ENCODE data around the gene LENEP.

LENEP gene

GRCh38 chr1:154957091-154957657 is 36.2 kb upstream of the LENEP start:
- Histone ChIP-seq H4K8ac (ENCODE audit: low read depth, low read length) (no peak overlapping the region), H3K4me3 (ENCODE audit: low read length in 2 of 2) (no peak overlapping the region), H3K4me1 (ENCODE audit: control insufficient read depth in 2 of 2, insufficient read depth in 1 of 2, low read depth in 1 of 2, low read length in 2 of 2) (peaks cover 32 to 35% of the 10 kb centered on the region in 2 donors), H2BK5ac (ENCODE audit: low read length) (peak overlapping the region; percentile 26), H3K79me1 (ENCODE audit: low read depth, low read length) (peaks cover 12% of the 10 kb centered on the region), H2AFZ (ENCODE audit: low read length) (no peak overlapping the region), H3K9me3 (replicated peaks in 1 of 2; ENCODE audit: control insufficient read depth in 2 of 2, insufficient read depth in 1 of 2, low read depth in 1 of 2, low read length in 2 of 2) (no peaks in the 10 kb centered on the region), H3K36me3 (replicated peaks in 1 of 2; ENCODE audit: control insufficient read depth in 2 of 2, insufficient read depth in 2 of 2, low read length in 2 of 2) (peaks cover 15 to 33% of the 10 kb centered on the region in 2 donors), H4K91ac (ENCODE audit: low read depth, low read length, poor library complexity) (no peak overlapping the region), H2BK12ac (ENCODE audit: low read length) (no peak overlapping the region), H3K27ac (replicated peaks; ENCODE audit: low read length) (peak overlapping the region; percentile 85), H2BK15ac (ENCODE audit: low read length) (peak overlapping the region; percentile 50), H3K23ac (ENCODE audit: low read depth, low read length, poor library complexity) (no peak overlapping the region), H2AK5ac (ENCODE audit: low read depth, low read length) (no peak overlapping the region), H2BK120ac (ENCODE audit: low read depth, low read length) (no peak overlapping the region), H3K14ac (ENCODE audit: low read length) (no peak overlapping the region), H3K27me3 (ENCODE audit: control insufficient read depth in 3 of 3, insufficient read depth in 3 of 3, low read depth in 1 of 3, low read length in 3 of 3) (no peaks in the 10 kb centered on the region), H3K4ac (ENCODE audit: low read length) (no peak overlapping the region), H3K9ac (ENCODE audit: low read depth, low read length, poor library complexity) (no peak overlapping the region), H3K4me2 (ENCODE audit: insufficient read depth, low read length, poor library complexity, severe bottlenecking) (no peak overlapping the region), H3K18ac (ENCODE audit: low read length) (no peak overlapping the region)
- DNase-seq (ENCODE audit: low spot score): no peak
- WGBS, 2 donors (ENCODE audit: extremely low coverage in 2 of 2, insufficient read length in 2 of 2, insufficient replicate concordance in 1 of 2): no CpG with 5 or more reads among the region's 9 CpGs

- Histone ChIP-seq H4K91ac (ENCODE audit: low read depth, low read length, poor library complexity) (no peak overlapping the region), H2AK5ac (ENCODE audit: low read depth, low read length) (no peak overlapping the region), H2AFZ (ENCODE audit: low read length) (no peak overlapping the region), H3K23ac (ENCODE audit: low read depth, low read length, poor library complexity) (no peak overlapping the region), H3K4me2 (ENCODE audit: insufficient read depth, low read length, poor library complexity, severe bottlenecking) (no peak overlapping the region), H3K4ac (ENCODE audit: low read length) (no peak overlapping the region), H3K4me3 (ENCODE audit: low read length in 2 of 2) (no peak overlapping the region), H3K27me3 (ENCODE audit: control insufficient read depth in 3 of 3, insufficient read depth in 3 of 3, low read depth in 1 of 3, low read length in 3 of 3) (no peaks in the 10 kb centered on the region), H3K9me3 (replicated peaks in 1 of 2; ENCODE audit: control insufficient read depth in 2 of 2, insufficient read depth in 1 of 2, low read depth in 1 of 2, low read length in 2 of 2) (no peaks in the 10 kb centered on the region), H3K36me3 (replicated peaks in 1 of 2; ENCODE audit: control insufficient read depth in 2 of 2, insufficient read depth in 2 of 2, low read length in 2 of 2) (peaks cover 15 to 41% of the 10 kb centered on the region in 2 donors), H3K4me1 (ENCODE audit: control insufficient read depth in 2 of 2, insufficient read depth in 1 of 2, low read depth in 1 of 2, low read length in 2 of 2) (peaks cover 32 to 38% of the 10 kb centered on the region in 2 donors), H3K18ac (ENCODE audit: low read length) (no peak overlapping the region), H3K9ac (ENCODE audit: low read depth, low read length, poor library complexity) (no peak overlapping the region), H4K8ac (ENCODE audit: low read depth, low read length) (no peak overlapping the region), H3K14ac (ENCODE audit: low read length) (no peak overlapping the region), H3K27ac (replicated peaks; ENCODE audit: low read length) (no peak overlapping the region), H2BK120ac (ENCODE audit: low read depth, low read length) (no peak overlapping the region), H2BK15ac (ENCODE audit: low read length) (no peak overlapping the region), H3K79me1 (ENCODE audit: low read depth, low read length) (peaks cover 12% of the 10 kb centered on the region), H2BK5ac (ENCODE audit: low read length) (no peak overlapping the region), H2BK12ac (ENCODE audit: low read length) (no peak overlapping the region)
- no CpG with 5 or more reads among the region's 2 CpGs for WGBS, 2 donors (ENCODE audit: extremely low coverage in 2 of 2, insufficient read length in 2 of 2, insufficient replicate concordance in 1 of 2)
- DNase-seq (ENCODE audit: low spot score): no peak
These were observed 35.4 kb upstream of the LENEP start for GRCh38 chr1:154958036-154958435.

GRCh38 chr1:154958681-154959425 is 34.5 kb upstream of the LENEP start:
- H4K8ac ChIP-seq (ENCODE audit: low read depth, low read length): no peak overlapping the region
- no peak overlapping the region for H4K91ac ChIP-seq (ENCODE audit: low read depth, low read length, poor library complexity)
- no peak overlapping the region for H2AFZ ChIP-seq (ENCODE audit: low read length)
- peaks cover 24 to 35% of the 10 kb centered on the region in 2 donors for H3K4me1 ChIP-seq (ENCODE audit: control insufficient read depth in 2 of 2, insufficient read depth in 1 of 2, low read depth in 1 of 2, low read length in 2 of 2)
- no peak overlapping the region for H3K18ac ChIP-seq (ENCODE audit: low read length)
- no peak overlapping the region for H3K4me3 ChIP-seq (ENCODE audit: low read length in 2 of 2)
- H3K14ac ChIP-seq (ENCODE audit: low read length): no peak overlapping the region
- H3K9me3 ChIP-seq (replicated peaks in 1 of 2; ENCODE audit: control insufficient read depth in 2 of 2, insufficient read depth in 1 of 2, low read depth in 1 of 2, low read length in 2 of 2): no peaks in the 10 kb centered on the region
- H3K36me3 ChIP-seq (replicated peaks in 1 of 2; ENCODE audit: control insufficient read depth in 2 of 2, insufficient read depth in 2 of 2, low read length in 2 of 2): peaks cover 18 to 49% of the 10 kb centered on the region in 2 donors
- no peaks in the 10 kb centered on the region for H3K27me3 ChIP-seq (ENCODE audit: control insufficient read depth in 3 of 3, insufficient read depth in 3 of 3, low read depth in 1 of 3, low read length in 3 of 3)
- no CpG with 5 or more reads among the region's 16 CpGs for WGBS, 2 donors (ENCODE audit: extremely low coverage in 2 of 2, insufficient read length in 2 of 2, insufficient replicate concordance in 1 of 2)
- peaks cover 7% of the 10 kb centered on the region for H3K79me1 ChIP-seq (ENCODE audit: low read depth, low read length)
- H3K23ac ChIP-seq (ENCODE audit: low read depth, low read length, poor library complexity): no peak overlapping the region
- H3K9ac ChIP-seq (ENCODE audit: low read depth, low read length, poor library complexity): no peak overlapping the region
- H3K27ac ChIP-seq (replicated peaks; ENCODE audit: low read length): no peak overlapping the region
- H3K4ac ChIP-seq (ENCODE audit: low read length): no peak overlapping the region
- no peak overlapping the region for H2BK15ac ChIP-seq (ENCODE audit: low read length)
- no peak for DNase-seq (ENCODE audit: low spot score)
- no peak overlapping the region for H3K4me2 ChIP-seq (ENCODE audit: insufficient read depth, low read length, poor library complexity, severe bottlenecking)
- H2AK5ac ChIP-seq (ENCODE audit: low read depth, low read length): no peak overlapping the region
- no peak overlapping the region for H2BK12ac ChIP-seq (ENCODE audit: low read length)
- no peak overlapping the region for H2BK5ac ChIP-seq (ENCODE audit: low read length)
- H2BK120ac ChIP-seq (ENCODE audit: low read depth, low read length): no peak overlapping the region

GRCh38 chr1:154959426-154959780 is 34.0 kb upstream of the LENEP start:
- no peak overlapping the region for H3K14ac ChIP-seq (ENCODE audit: low read length)
- H2BK120ac ChIP-seq (ENCODE audit: low read depth, low read length): no peak overlapping the region
- H3K4me1 ChIP-seq (ENCODE audit: control insufficient read depth in 2 of 2, insufficient read depth in 1 of 2, low read depth in 1 of 2, low read length in 2 of 2): peaks cover 21 to 30% of the 10 kb centered on the region in 2 donors
- H2AFZ ChIP-seq (ENCODE audit: low read length): no peak overlapping the region
- no peak overlapping the region for H3K4me2 ChIP-seq (ENCODE audit: insufficient read depth, low read length, poor library complexity, severe bottlenecking)
- no peak overlapping the region for H3K18ac ChIP-seq (ENCODE audit: low read length)
- no peak for DNase-seq (ENCODE audit: low spot score)
- H4K91ac ChIP-seq (ENCODE audit: low read depth, low read length, poor library complexity): no peak overlapping the region
- no peaks in the 10 kb centered on the region for H3K9me3 ChIP-seq (replicated peaks in 1 of 2; ENCODE audit: control insufficient read depth in 2 of 2, insufficient read depth in 1 of 2, low read depth in 1 of 2, low read length in 2 of 2)
- peaks cover 19 to 54% of the 10 kb centered on the region in 2 donors for H3K36me3 ChIP-seq (replicated peaks in 1 of 2; ENCODE audit: control insufficient read depth in 2 of 2, insufficient read depth in 2 of 2, low read length in 2 of 2)
- H2BK15ac ChIP-seq (ENCODE audit: low read length): no peak overlapping the region
- H3K27ac ChIP-seq (replicated peaks; ENCODE audit: low read length): no peak overlapping the region
- H2BK12ac ChIP-seq (ENCODE audit: low read length): no peak overlapping the region
- H3K23ac ChIP-seq (ENCODE audit: low read depth, low read length, poor library complexity): no peak overlapping the region
- no peak overlapping the region for H2BK5ac ChIP-seq (ENCODE audit: low read length)
- no peaks in the 10 kb centered on the region for H3K27me3 ChIP-seq (ENCODE audit: control insufficient read depth in 3 of 3, insufficient read depth in 3 of 3, low read depth in 1 of 3, low read length in 3 of 3)
- no peak overlapping the region for H2AK5ac ChIP-seq (ENCODE audit: low read depth, low read length)
- H3K79me1 ChIP-seq (ENCODE audit: low read depth, low read length): peaks cover 7% of the 10 kb centered on the region
- no peak overlapping the region for H3K4ac ChIP-seq (ENCODE audit: low read length)
- no peak overlapping the region for H4K8ac ChIP-seq (ENCODE audit: low read depth, low read length)
- no peak overlapping the region for H3K9ac ChIP-seq (ENCODE audit: low read depth, low read length, poor library complexity)
- WGBS, 2 donors (ENCODE audit: extremely low coverage in 2 of 2, insufficient read length in 2 of 2, insufficient replicate concordance in 1 of 2): no CpG with 5 or more reads among the region's 7 CpGs
- H3K4me3 ChIP-seq (ENCODE audit: low read length in 2 of 2): no peak overlapping the region
